Ovary (tissue), 9 donors: ENCODE measurements around the gene TRA2B. TPM values are rescaled to one million over a fixed set of nuclear protein-coding genes. Genes with fewer than 3 reads are reported as not detected.
"Not testable (repeated sequence)": the region's sequence is repeated elsewhere in the genome, so short reads cannot be mapped to it uniquely, and the experiment has no call there.

ENCODE experiments used
- DNase-seq, 5 donors: peaks; one replicate each; pipeline ENCODE4 v3.0.0-alpha.2; 2019 to 2020
- H3K27ac ChIP-seq, 2 donors: fragments of 200-600 bp; one replicate each; pipeline versions ENCODE4 v1.5.1 to v1.8.0; 2019 to 2022
- H3K27me3 ChIP-seq: fragments of 200-600 bp; one replicate; pipeline ENCODE4 v1.8.0; 2022
- H3K36me3 ChIP-seq: fragments of 200-600 bp; sonication (generic); one replicate; pipeline ENCODE4 v1.5.1; 2019
- H3K4me1 ChIP-seq: one replicate; pipeline ENCODE4 v1.8.1; 2013; ENCODE audit warnings: mild to moderate bottlenecking, moderate library complexity; ENCODE audit not compliant: insufficient read depth
- H3K4me3 ChIP-seq: fragments of 200-600 bp; sonication (generic); one replicate; pipeline ENCODE4 v1.5.1; 2017
- H3K9me3 ChIP-seq, 2 donors: fragments of 200-600 bp in 1 of 2; sonication (generic) in 1 of 2; one replicate each; pipeline versions ENCODE4 v1.5.1 to v1.8.1; 2013 to 2019; ENCODE audit warnings: mild to moderate bottlenecking in 1 of 2, moderate library complexity in 1 of 2
- EP300 ChIP-seq: sonication (generic); formaldehyde crosslinking; IDR thresholded peaks from one replicate; pipeline ENCODE4 v1.6.1; 2017; ENCODE audit warnings: antibody characterized with exemption
- POLR2A ChIP-seq: fragments of 450-650 bp; IDR thresholded peaks from one replicate; pipeline ENCODE4 v1.6.1; 2017; ENCODE audit warnings: antibody characterized with exemption, mild to moderate bottlenecking, moderate library complexity
- WGBS, 3 donors: extraction: QIAGEN DNeasy Blood & Tissue Kit in 1 of 3; methylation state at CpG; one replicate each; pipeline versions ENCODE4 v1.1.5 to v1.1.7; 2013 to 2017; 5-methylcytosine and 5-hydroxymethylcytosine counted together
- intact Hi-C, 4 donors: fragments of 100-400 bp; cut with DNase I; formaldehyde crosslinking; loops; one replicate each; pipeline versions ENCODE4 v1.11.0 to v1.15.1; 2022 to 2023
- polyA plus RNA-seq, 2 donors: library from polyadenylated mRNA; stranded (reverse); fragments of 200-250 nt in 1 of 2; fragments of 350-450 nt in 1 of 2; fragmentation: Illumina TruSeq in 1 of 2; extraction: RNeasy Lipid Tissue Mini Kit (QIAGEN cat#74804) in 1 of 2; gene quantifications; one replicate each; pipeline ENCODE4 v1.2.3, GENCODE V29; 2013 to 2014
- total RNA-seq, 7 donors: library from RNA; depleted of rRNA in 2 of 7; stranded (reverse); fragments of >200 nt in 2 of 7; fragmentation: NEBNext Ultra II Directional in 3 of 7; extraction: Animal tissue kit (Norgen Biotek cat#: 25700) in 3 of 7; gene quantifications; one replicate each; pipeline versions ENCODE4 v1.1.0 to v1.2.4, GENCODE V29; 2016 to 2023
- TF ChIP-seq, protein P1 (sequence below), 3 donors: fragments of 450-650 bp in 2 of 3; fragments of 200-600 bp in 1 of 3; IDR thresholded peaks; one replicate each; pipeline versions ENCODE4 v1.5.1 to v1.8.0; 2016 to 2022; ENCODE audit warnings: antibody characterized with exemption in 3 of 3, mild to moderate bottlenecking in 1 of 3
- donor health status: DM: no; HTN: no; CAD: no; lungs with moderate emphysema.
- donor health status: DM: no; HTN: no; CAD: no.
- donor health status: Bipolar disorder and iron deficiency.
- donor health status: DM: yes; HTN: yes; CAD: no.
- donor health status: DM: no; HTN: no; CAD: no.
- donor health status: DM: yes; HTN: yes; CAD: no.

Gene TRA2B
- total and polyA plus RNA-seq, 9 donors = 83.0 to 158 (median 119) TPM

DNA sequence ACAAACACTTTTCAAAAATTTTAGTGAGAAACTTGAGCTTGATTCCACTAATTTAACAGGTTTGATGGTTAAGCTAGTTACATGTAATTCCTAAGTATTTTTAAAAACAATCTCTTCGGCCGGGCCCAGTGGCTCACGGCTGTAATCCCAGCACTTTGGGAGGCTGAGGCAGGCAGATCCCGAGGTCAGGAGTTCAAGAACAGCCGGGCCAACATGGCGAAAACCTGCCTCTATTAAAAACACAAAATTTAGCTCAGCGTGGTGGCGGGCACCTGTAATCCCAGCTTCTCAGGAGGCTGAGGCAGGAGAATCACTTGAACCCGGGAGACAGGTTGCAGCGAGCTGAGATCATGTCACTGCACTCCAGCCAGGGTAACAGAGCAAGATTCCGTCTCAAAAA is 25.3 kb downstream of the TRA2B start:
- no peaks in the 10 kb centered on the region for H3K36me3 ChIP-seq
- H3K4me3 ChIP-seq = no peak overlapping the region
- intact Hi-C loops = no loop called here
- H3K27ac ChIP-seq = no peak overlapping the region
- 66 to 77% (median 72%) methylated on average over 11 of the region's 11 CpGs for WGBS, 3 donors
- no peaks in the 10 kb centered on the region for H3K9me3 ChIP-seq
- H3K4me1 ChIP-seq = no peaks in the 10 kb centered on the region
- no peaks in the 10 kb centered on the region for H3K27me3 ChIP-seq
- no peak for TF ChIP-seq POLR2A
- TF ChIP-seq, protein P1, sequence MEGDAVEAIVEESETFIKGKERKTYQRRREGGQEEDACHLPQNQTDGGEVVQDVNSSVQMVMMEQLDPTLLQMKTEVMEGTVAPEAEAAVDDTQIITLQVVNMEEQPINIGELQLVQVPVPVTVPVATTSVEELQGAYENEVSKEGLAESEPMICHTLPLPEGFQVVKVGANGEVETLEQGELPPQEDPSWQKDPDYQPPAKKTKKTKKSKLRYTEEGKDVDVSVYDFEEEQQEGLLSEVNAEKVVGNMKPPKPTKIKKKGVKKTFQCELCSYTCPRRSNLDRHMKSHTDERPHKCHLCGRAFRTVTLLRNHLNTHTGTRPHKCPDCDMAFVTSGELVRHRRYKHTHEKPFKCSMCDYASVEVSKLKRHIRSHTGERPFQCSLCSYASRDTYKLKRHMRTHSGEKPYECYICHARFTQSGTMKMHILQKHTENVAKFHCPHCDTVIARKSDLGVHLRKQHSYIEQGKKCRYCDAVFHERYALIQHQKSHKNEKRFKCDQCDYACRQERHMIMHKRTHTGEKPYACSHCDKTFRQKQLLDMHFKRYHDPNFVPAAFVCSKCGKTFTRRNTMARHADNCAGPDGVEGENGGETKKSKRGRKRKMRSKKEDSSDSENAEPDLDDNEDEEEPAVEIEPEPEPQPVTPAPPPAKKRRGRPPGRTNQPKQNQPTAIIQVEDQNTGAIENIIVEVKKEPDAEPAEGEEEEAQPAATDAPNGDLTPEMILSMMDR (IDR thresholded peaks at IDR 0.05) = no peak
- TF ChIP-seq EP300 = no peak
- DNase-seq = no peak

DNA sequence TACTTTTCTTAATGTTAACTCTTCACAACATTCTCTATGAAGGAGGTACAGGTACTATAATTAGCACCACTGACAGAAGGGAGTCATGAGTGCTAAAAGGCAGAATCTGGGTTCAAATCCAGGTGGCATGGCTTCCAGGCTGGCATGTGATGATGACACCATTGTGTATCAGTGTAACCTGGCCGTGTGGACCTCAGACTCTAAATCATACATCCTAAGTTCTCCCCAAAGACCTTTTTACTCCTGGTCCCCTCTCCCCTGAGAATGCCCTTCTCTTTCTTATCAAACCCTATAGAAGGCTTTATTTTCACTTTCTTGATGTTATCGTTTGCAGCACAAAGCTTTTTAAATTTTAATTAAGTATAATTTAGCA is 26.8 kb downstream of the TRA2B start:
- H3K4me1 ChIP-seq, H3K36me3 ChIP-seq, DNase-seq, H3K27ac ChIP-seq, H3K27me3 ChIP-seq, H3K4me3 ChIP-seq, intact Hi-C loops, H3K9me3 ChIP-seq: not testable (repeated sequence)
- 18 to 39% (median 27%) methylated on average over 2 of the region's 2 CpGs for WGBS, 3 donors

DNA sequence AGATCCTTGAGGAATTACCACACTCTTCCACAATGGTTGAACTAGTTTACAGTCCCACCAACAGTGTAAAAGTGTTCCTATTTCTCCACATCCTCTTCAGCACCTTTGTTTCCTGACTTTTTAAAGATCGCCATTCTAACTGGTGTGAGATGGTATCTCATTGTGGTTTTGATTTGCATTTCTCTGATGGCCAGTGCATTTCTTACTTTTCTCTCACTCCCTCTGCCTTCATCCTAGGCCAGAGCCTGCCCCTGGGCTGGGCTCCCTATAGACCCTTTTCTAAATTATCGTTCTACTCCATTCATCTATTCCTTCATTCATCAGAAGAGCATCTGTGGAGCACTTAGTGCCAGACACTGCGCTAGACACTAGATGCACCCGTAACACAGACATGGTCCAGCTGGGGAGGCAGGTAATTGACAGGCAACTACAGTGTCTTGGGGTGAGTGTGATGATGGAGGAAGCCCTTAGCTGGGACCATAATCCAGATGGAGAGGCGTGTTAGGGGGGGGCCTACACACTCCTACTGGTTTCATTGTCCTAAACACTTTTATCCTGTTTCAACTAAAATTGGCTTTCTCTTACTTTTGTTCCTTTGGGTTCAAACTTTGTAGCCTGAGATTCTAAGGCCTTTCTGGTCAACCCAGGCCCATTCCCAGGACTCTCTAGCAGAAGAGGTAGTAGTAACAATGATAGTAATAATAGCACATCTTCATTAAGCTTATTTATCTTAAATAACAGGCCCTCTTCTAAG is 27.3 kb downstream of the TRA2B start:
- H3K27ac ChIP-seq, H3K36me3 ChIP-seq, DNase-seq, intact Hi-C loops, H3K27me3 ChIP-seq, H3K9me3 ChIP-seq, H3K4me1 ChIP-seq, H3K4me3 ChIP-seq: not testable (repeated sequence)
- 67 to 76% (median 68%) methylated on average over 5 of the region's 5 CpGs for WGBS, 3 donors

DNA sequence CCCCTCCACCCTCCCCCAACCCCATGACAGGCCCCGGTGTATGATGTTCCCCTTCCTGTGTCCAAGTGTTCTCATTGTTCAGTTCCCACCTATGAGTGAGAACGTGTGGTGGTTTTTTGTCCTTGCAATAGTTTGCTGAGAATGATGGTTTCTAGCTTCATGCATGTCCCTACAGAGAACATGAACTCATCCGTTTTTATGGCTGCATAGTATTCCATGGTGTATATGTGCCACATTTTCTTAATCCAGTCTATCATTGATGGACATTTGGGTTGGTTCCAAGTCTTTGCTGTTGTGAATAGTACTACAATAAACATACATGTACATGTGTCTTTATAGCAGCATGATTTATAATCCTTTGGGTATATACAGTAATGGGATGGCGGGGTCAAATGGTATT is 27.9 kb downstream of the TRA2B start:
- DNase-seq, H3K9me3 ChIP-seq, H3K4me3 ChIP-seq, H3K4me1 ChIP-seq, intact Hi-C loops, H3K27me3 ChIP-seq, H3K36me3 ChIP-seq, H3K27ac ChIP-seq: not testable (repeated sequence)
- 78 to 92% (median 82%) methylated on average over 4 of the region's 4 CpGs for WGBS, 3 donors

DNA sequence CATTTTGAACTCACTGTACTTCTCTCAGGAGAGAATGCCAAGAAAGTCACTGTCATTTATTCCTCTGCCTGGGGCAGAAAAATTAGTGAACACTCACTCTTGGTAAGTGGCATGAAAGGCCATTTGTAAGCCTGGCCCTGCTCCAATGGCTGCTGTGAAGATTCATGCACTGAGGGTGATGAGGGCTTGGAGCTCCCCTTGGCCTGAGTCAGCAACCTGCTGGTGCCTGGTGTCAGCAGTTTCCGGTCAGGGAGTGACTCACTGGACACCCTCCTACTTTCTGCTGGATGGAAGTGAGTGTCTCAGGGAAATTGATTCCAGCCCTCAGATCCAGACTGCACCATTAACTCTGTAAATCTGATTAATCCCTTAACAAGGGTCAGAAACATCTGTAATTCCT is 37.6 kb downstream of the TRA2B start:
- Histone ChIP-seq H3K27ac (no peak overlapping the region), H3K4me1 (no peaks in the 10 kb centered on the region), H3K4me3 (no peak overlapping the region), H3K27me3 (no peaks in the 10 kb centered on the region), H3K9me3 (no peaks in the 10 kb centered on the region), H3K36me3 (no peaks in the 10 kb centered on the region)
- WGBS, 3 donors = 13 to 21% (median 17%) methylated on average over 1 of the region's 1 CpG
- TF ChIP-seq POLR2A (no peak), EP300 (no peak)
- TF ChIP-seq, protein P1 (IDR thresholded peaks at IDR 0.05) = no peak
- intact Hi-C loops = no loop called here
- DNase-seq = no peak

DNA sequence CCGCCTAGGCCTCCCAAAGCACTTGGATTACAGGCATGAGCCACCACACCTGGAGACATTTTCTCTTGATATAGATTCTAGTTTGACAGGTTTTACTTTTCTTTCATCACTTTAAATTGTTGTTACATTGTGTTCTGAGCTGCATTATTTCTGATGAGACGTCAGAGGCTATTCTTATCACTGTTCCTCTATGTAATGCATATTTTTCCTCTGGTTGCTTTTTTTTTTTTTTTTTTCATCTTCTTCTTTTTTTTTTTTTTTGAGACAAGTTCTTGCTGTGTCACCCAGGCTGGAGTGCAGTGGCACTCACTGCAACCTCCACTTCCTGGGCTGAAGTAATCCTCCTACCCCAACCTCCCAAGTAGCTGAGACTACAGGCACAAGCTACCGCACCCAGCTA is 41.2 kb downstream of the TRA2B start:
- Histone ChIP-seq H3K36me3 (no peaks in the 10 kb centered on the region), H3K4me3 (no peak overlapping the region), H3K4me1 (no peaks in the 10 kb centered on the region), H3K27me3 (no peaks in the 10 kb centered on the region), H3K9me3 (no peaks in the 10 kb centered on the region), H3K27ac (no peak overlapping the region)
- intact Hi-C loops = no loop called here
- WGBS, 3 donors = 70 to 73% (median 71%) methylated on average over 3 of the region's 3 CpGs
- DNase-seq = no peak
- TF ChIP-seq POLR2A (no peak), EP300 (no peak)
- TF ChIP-seq, protein P1 (IDR thresholded peaks at IDR 0.05) = no peak
